ENCODE data around the gene TTI1.

Gene TTI1

DNA sequence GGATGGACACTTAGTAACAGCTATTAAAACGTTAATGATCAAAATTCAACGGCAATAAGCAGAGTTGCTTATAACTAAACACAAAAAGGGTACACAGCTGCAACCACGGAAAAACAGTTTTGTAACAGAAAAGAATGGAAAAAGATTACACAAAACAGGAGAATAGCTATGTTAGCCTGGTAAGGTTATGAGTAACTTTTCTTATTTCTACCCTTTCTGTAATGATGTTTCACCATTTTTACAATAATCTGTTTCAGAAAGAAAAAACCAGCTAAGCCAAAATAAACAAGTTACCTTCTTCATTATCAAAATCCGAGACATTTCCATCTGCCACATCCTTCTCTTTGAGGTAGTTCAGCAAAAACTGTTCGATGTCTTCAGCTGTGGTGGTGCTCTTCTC, 27.4 kb downstream of the TTI1 start:
- H3K4me3 Mint-ChIP-seq: no peak overlapping the region
- no peak for ATAC-seq
- no peaks in the 10 kb centered on the region for H3K9me3 Mint-ChIP-seq
- no peaks in the 10 kb centered on the region for H3K27me3 Mint-ChIP-seq
- peaks cover 7% of the 10 kb centered on the region for H3K4me1 Mint-ChIP-seq
- no peak overlapping the region for H3K27ac Mint-ChIP-seq
- no peak for DNase-seq

DNA sequence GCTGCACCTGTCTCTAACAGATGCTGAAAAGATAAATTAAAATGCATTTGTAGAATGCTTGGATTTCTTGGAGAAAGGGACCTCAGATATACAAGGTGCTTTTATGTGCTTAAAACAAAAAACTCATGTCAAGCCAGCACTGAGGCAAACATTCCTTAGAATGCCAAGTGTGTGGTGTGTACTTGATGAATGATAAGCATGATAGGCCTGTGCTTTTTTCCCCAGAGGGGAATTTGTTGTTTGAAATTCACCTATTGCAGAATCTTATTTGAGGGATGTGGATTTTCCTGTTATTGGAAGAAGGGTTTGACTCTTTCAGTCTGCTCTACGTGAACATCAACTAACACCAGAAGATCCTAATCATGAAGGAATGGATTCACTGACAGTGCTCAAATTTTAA, 28.8 kb downstream of the TTI1 start:
- ATAC-seq: no peak
- no peak for DNase-seq
- Mint-ChIP-seq H3K9me3 (no peaks in the 10 kb centered on the region), H3K4me1 (peaks cover 7% of the 10 kb centered on the region), H3K4me3 (no peak overlapping the region), H3K27me3 (no peaks in the 10 kb centered on the region), H3K27ac (no peak overlapping the region)

DNA sequence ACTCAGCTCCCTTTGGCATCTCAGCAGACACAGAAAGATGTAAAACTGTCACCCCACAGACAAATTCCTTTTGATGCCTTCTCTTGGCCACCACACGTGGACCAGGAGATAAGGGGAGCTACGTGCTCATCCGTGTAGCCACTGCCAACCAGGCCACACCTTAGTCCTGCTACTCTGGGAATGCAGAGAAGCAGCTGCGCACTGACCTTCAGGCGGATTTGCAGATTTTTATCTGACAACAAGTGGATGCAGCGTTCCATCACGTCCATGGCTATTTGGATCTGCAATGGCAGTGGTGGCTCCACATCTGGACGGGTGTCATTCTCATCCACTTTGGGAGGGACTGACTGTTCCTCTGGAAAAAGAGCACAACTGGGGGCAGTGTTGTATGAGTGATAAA, 30.8 kb downstream of the TTI1 start:
- H3K4me3 Mint-ChIP-seq: no peak overlapping the region
- H3K9me3 Mint-ChIP-seq: no peaks in the 10 kb centered on the region
- DNase-seq (no peak), ATAC-seq (no peak)
- no peak overlapping the region for H3K27ac Mint-ChIP-seq
- peaks cover 7% of the 10 kb centered on the region for H3K4me1 Mint-ChIP-seq
- H3K27me3 Mint-ChIP-seq: no peaks in the 10 kb centered on the region

DNA sequence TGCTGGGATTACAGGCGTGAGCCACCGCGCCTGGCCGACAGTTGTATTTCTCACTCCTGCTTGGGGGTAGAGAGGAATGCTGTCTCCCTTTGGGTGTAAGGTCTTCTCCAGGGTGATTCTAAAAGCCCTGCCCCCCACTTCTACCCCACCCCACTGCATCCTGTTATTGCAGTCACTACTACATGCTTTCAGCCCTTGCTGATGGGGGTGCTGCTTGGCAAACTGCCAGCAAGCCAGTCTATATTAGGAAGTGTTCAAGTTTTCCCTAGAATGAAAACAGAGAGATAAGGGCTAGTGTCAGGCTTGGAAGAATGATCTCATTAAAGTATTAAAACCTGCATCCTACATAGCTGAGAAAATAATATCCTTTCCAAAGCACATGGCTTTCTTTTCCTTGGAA, 31.3 kb downstream of the TTI1 start:
- Mint-ChIP-seq H3K9me3 (no peaks in the 10 kb centered on the region), H3K4me1 (peaks cover 7% of the 10 kb centered on the region), H3K4me3 (no peak overlapping the region), H3K27ac (no peak overlapping the region), H3K27me3 (no peaks in the 10 kb centered on the region)
- DNase-seq (no peak), ATAC-seq (no peak)

DNA sequence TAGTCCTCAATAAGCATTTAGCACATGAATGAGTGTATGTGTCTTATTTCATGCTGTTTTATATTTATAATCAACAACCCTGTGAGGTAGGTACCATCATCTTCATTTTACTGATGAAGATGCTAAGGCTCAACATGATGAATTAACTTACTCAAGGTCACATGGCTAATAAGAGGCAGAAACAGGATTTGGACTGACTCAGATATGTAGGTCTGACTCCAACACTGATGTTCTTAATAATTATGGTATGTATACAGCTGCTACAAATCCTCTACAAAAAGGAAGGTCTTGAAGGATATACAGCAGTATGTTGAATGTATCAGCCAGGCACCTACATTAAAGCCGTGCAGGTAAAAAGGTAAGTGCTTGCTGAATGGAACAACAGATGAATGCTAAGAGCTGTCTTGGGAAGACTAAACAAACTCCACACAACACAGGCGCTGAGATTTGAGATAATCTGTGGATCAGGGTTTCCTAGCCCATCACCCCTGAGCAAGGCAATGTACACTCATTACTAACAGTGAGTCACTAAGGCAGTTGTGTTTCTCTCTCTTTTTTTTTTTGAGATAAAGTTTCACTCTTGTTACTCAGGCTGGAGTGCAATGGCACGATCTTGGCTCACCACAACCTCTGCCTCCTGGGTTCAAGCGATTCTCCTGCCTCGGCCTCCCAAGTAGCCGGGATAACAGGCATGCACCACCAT, 31.9 kb downstream of the TTI1 start:
- H3K27me3 Mint-ChIP-seq: no peaks in the 10 kb centered on the region
- no peaks in the 10 kb centered on the region for H3K9me3 Mint-ChIP-seq
- no peak overlapping the region for H3K4me3 Mint-ChIP-seq
- peak overlapping the region in 1 of 2 donors; percentile 30 for H3K27ac Mint-ChIP-seq
- no peak for DNase-seq
- peak; percentile 76 for ATAC-seq
- H3K4me1 Mint-ChIP-seq: peaks cover 2% of the 10 kb centered on the region

DNA sequence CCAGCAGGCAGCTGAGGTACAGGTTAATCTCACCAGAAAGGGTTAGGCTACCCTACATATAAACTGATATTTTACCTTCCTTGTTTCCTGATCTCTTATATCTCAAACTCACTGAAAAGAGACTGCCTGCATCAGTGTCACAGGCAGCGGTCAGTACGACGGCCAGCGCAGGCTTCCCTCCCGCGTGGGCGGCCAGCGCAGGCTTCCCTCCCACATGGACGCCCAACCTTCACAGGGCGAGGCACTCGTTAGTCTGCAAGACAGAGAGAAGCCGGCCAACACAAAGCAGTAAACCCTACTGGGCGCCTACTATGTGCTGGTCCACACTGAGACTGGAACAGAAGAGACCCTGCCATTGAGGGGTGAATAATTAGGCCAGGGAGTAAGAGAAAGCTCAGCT, 33.0 kb downstream of the TTI1 start:
- no peak for ATAC-seq
- Mint-ChIP-seq H3K9me3 (no peaks in the 10 kb centered on the region), H3K27ac (peak overlapping the region in 1 of 2 donors; percentile 58)

DNA sequence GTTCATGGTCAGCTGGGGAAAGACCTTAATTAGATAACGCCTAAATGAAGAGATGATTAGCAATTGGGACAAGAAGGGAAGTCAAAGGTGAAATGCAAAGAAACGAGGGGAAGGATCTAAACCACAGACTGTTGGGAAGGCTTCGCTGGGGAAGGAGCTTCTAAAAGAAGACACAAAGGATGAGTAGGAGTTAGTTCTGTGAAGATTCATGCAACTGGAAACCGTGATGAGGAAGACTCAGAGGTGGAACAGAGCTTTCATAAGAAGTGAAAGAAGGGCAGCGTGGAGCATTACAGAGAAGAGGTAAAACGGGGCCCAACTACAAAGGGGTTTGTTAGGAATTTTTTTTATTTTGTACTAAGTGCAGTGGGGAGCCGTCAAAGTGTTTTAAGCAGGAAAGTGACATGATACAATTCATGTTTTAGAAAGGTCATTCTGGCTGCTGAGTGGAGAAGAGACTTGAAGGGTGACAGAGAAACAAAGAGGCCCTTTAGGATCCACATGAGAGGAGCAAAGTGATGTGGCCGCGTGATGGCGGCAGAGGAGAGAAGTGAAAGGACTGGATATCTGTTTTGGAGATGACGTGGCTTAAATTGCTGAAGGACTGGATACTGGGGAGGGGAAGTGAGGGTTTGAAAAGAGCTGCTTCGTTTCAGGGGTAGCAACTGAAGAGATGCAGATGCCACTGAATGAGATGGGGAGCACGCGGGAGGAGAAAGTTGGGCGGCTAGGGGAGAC, 33.6 kb downstream of the TTI1 start:
- no peak for DNase-seq
- ATAC-seq: no peak
- Mint-ChIP-seq H3K27me3 (no peaks in the 10 kb centered on the region), H3K9me3 (no peaks in the 10 kb centered on the region), H3K4me1 (no peaks in the 10 kb centered on the region), H3K27ac (peak overlapping the region in 1 of 2 donors; percentile 19), H3K4me3 (no peak overlapping the region)

More for the DNA sequence above, 33.0 kb downstream of the TTI1 start:
- Mint-ChIP-seq H3K4me1 (no peaks in the 10 kb centered on the region), H3K27me3 (no peaks in the 10 kb centered on the region), H3K4me3 (no peak overlapping the region)
- no peak for DNase-seq

GRCh38 chr20:37997516-37997915, 35.7 kb downstream of the TTI1 start:
- H3K9me3 Mint-ChIP-seq: no peaks in the 10 kb centered on the region
- DNase-seq (no peak), ATAC-seq (no peak)
- H3K4me3 Mint-ChIP-seq: no peak overlapping the region
- no peak overlapping the region for H3K27ac Mint-ChIP-seq
- H3K27me3 Mint-ChIP-seq: no peaks in the 10 kb centered on the region
- H3K4me1 Mint-ChIP-seq: no peaks in the 10 kb centered on the region

GRCh38 chr20:37995856-37996605, 37.2 kb downstream of the TTI1 start:
- H3K4me3 Mint-ChIP-seq: no peak overlapping the region

DNA sequence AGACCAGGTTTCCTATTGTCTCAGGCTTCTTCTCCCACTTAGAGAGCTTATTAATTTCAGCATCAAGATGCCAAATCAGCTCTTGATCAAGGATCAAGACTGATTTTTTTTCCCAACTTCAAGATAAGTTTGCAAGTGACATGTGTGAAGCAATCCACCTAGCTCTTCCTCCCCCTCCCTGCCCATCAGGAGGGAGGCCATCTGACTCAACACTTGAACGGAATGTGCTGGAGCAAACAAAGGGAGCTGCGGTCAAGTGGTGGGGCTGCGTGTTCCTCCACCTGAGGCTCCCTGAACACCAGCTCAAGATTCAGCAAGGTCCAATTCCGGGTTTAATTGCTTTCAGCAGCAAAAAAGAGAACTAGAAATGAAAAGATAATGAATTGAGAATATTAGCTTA, 38.7 kb downstream of the TTI1 start:
- DNase-seq (no peak), ATAC-seq (no peak)
- Mint-ChIP-seq H3K27ac (no peak overlapping the region), H3K9me3 (no peaks in the 10 kb centered on the region), H3K4me3 (no peak overlapping the region), H3K27me3 (no peaks in the 10 kb centered on the region), H3K4me1 (peaks cover 17% of the 10 kb centered on the region)

More at GRCh38 chr20:37995856-37996605, 37.2 kb downstream of the TTI1 start:
- no peaks in the 10 kb centered on the region for H3K27me3 Mint-ChIP-seq
- peaks cover 5% of the 10 kb centered on the region for H3K4me1 Mint-ChIP-seq
- DNase-seq (no peak), ATAC-seq (no peak)
- no peaks in the 10 kb centered on the region for H3K9me3 Mint-ChIP-seq
- H3K27ac Mint-ChIP-seq: no peak overlapping the region

GRCh38 chr20:37992802-37993409, 40.4 kb downstream of the TTI1 start:
- no peaks in the 10 kb centered on the region for H3K9me3 Mint-ChIP-seq
- H3K4me3 Mint-ChIP-seq: no peak overlapping the region
- no peak overlapping the region for H3K27ac Mint-ChIP-seq
- no peak for DNase-seq
- no peak for ATAC-seq
- H3K4me1 Mint-ChIP-seq: peaks cover 17% of the 10 kb centered on the region
- no peaks in the 10 kb centered on the region for H3K27me3 Mint-ChIP-seq

- Mint-ChIP-seq H3K27me3 (no peaks in the 10 kb centered on the region), H3K9me3 (no peaks in the 10 kb centered on the region), H3K4me3 (no peak overlapping the region), H3K4me1 (peaks cover 17% of the 10 kb centered on the region), H3K27ac (peak overlapping the region; percentile 31 to 57)
- DNase-seq: no peak
- no peak for ATAC-seq
These were observed 41.3 kb downstream of the TTI1 start for GRCh38 chr20:37991908-37992307.

DNA sequence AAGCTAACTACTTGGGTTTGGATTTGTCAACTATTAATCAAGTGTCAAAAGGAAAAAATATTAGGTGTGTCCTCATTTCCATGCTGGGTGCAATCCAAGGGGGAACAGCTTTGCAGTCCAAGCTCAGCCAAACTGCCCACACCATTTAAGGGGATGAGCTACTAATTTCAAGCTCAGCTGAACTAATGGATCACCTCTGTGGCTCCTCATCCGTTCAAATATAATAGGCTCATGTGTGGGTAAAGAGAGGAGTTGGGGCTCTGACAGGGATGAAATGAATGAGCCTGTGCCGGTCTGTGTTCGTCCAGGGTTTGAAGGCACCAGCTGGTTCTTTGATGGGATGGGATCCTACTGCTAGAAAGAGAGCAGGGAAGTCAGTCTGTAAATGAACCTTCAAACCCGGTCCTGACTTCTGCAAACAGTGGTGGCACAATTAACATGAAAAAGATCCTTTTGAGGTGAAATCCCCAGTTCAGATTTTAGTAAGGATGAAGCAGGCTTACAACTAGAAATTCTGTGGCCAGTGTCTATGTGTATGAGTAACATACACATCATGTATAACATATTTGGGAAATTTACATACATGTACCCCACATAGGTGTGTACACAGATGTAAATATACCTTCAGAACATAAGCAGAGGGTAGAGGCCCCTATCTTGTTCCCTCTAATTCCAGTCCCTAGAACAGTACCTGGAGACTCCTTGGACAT, 41.9 kb downstream of the TTI1 start:
- Mint-ChIP-seq H3K4me1 (peaks cover 17% of the 10 kb centered on the region), H3K4me3 (peak overlapping the region in 1 of 2 donors; percentile 27), H3K27me3 (no peaks in the 10 kb centered on the region), H3K27ac (peak overlapping the region; percentile 35 to 57), H3K9me3 (no peaks in the 10 kb centered on the region)
- no peak for DNase-seq
- ATAC-seq: no peak

DNA sequence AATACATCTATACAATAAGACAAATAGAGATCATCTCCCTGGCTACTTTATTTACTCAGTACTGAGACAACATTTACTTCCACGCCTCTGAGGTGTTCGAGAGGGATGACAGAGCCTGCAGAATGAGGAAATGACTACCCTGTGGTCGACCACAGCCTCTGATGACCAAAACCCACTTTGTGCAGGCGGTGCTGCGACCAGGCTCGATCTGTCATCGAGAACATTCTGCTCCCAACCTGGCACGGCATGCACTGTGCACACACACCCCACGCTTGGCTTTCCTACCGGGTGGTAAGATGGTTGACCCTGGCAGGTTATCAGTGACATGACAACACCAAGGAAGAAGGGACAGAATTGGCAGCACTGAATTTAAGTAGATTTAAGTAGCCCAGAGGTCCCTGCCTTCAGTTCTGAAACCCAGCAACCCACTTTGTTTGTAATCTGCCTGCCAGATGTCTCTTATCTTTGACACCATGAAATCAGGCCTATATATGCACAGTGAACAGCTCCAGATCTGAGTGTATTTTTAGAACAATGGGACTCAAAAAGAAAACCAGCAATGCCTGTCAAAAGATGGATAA, 42.6 kb downstream of the TTI1 start:
- H3K4me1 Mint-ChIP-seq: peaks cover 17% of the 10 kb centered on the region
- ATAC-seq: peak; percentile 98
- peak; percentile 59 to 83 for DNase-seq
- H3K27ac Mint-ChIP-seq: peak overlapping the region; percentile 34 to 35
- no peaks in the 10 kb centered on the region for H3K27me3 Mint-ChIP-seq
- peak overlapping the region; percentile 26 to 27 for H3K4me3 Mint-ChIP-seq
- H3K9me3 Mint-ChIP-seq: no peaks in the 10 kb centered on the region

All from stimulated activated naive CD8-positive, alpha-beta T cell treated with anti-CD3 and anti-CD28 coated beads, Interleukin-15, amount 100 ng/mL, for 72 hours (primary cell).